ENCODE data around the gene HSD11B1L.
"Not testable (repeated sequence)": the region's sequence is repeated elsewhere in the genome, so short reads cannot be mapped to it uniquely, and the experiment has no call there.

Gene HSD11B1L

DNA sequence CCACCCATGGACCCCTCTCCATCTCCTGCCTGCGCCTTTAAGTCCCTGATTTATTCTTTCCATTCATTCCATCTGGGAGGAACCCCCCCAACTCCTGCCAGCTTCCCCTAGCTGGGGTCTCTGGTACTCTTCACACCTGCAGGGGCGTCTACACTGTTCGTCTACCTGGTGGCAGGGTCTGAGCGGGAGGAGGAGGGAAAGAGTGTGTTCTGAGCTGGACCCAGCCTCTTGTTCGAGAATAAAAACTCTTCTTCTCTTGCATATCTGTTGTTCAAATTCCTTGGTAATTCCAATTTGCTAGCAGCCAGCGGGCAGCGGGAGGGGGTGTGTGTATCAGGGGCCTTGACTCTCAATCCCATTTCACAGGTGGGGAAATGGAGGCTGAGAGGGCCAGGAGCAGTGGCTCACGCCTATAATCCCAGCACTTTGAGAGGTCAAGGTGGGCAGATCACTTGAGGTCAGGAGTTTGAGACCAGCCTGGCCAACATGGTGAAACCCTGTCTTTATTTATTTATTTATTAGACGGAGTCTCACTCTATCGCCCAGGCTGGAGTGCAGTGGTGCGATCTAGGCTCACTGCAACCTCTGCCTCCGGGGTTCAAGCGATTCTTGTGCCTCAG lies 7.5 kb downstream of the HSD11B1L start:
- DNase-seq, result not testable (repeated sequence)

DNA sequence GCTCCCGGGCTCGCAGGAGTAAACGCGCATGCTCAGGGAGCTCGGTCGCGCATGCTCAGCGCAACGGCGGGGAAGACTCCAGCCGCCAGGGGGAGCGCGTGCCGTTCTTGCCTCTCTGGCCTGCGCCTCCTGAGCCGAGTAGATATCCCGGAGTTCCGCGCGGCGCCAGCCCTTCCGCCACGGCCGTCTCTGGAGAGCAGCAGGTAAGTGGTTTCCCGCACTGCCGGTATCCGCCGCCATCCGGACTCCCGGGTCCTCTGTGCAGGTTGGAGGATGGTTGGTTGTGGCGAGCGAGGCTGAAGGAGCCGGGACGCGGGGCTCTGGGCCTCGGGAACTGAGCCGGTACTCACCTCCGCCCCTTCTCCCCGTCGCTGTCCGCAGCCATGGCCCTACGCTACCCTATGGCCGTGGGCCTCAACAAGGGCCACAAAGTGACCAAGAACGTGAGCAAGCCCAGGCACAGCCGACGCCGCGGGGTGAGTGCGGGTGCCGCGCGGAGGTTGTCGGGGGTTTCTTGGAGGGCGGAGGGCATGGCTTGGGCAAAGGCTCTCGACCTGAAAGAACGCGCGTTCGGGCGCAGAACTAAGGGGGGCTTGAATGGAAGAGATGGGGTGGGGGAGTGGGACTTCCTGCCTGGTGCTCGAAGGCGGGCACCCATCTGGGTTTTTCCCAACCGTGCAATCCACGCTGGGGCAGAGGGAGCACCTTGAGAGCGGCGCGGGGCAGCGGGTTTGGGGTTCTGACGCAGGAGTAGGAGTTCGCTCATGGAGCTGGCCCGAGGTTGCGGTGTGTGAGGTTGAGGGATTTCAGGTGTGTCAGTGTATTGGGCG lies 9.5 kb downstream of the HSD11B1L start, which contains the start of gene RPL36:
RPL36 (plus strand) TSS at position 171 of the 830 bp plus-strand sequence; CDS start at position 384, 213 bp downstream.
- peak; percentile 97 for DNase-seq

DNA sequence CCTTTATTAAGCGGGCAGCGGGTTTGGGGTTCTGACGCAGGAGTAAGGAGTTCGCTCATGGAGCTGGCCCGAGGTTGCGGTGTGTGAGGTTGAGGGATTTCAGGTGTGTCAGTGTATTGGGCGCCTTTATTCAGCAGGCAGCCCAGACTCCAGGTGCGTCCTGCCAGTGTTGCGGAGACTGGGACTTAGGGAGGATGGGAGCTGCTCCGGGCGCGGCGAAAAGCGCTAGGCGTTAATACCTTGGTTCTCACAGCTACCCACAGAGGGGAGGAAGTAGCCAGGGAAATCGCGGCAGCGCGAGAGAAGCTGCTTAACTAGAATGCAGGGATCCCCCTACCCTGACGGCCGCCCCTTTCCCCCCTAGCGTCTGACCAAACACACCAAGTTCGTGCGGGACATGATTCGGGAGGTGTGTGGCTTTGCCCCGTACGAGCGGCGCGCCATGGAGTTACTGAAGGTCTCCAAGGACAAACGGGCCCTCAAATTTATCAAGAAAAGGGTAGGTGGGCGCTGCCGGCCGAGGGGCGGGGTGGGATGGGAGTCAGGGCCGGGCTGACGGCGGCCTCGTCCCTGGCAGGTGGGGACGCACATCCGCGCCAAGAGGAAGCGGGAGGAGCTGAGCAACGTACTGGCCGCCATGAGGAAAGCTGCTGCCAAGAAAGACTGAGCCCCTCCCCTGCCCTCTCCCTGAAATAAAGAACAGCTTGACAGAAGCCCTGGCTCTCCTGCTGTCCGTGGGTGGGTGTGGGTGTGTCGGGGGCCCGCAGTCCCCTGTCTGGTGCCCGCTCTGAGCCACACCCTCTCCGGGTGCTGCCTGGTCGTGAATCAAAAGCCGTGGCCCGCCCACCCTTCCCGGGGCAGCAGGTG lies 10.4 kb downstream of the HSD11B1L start:
- no peak for DNase-seq

DNA sequence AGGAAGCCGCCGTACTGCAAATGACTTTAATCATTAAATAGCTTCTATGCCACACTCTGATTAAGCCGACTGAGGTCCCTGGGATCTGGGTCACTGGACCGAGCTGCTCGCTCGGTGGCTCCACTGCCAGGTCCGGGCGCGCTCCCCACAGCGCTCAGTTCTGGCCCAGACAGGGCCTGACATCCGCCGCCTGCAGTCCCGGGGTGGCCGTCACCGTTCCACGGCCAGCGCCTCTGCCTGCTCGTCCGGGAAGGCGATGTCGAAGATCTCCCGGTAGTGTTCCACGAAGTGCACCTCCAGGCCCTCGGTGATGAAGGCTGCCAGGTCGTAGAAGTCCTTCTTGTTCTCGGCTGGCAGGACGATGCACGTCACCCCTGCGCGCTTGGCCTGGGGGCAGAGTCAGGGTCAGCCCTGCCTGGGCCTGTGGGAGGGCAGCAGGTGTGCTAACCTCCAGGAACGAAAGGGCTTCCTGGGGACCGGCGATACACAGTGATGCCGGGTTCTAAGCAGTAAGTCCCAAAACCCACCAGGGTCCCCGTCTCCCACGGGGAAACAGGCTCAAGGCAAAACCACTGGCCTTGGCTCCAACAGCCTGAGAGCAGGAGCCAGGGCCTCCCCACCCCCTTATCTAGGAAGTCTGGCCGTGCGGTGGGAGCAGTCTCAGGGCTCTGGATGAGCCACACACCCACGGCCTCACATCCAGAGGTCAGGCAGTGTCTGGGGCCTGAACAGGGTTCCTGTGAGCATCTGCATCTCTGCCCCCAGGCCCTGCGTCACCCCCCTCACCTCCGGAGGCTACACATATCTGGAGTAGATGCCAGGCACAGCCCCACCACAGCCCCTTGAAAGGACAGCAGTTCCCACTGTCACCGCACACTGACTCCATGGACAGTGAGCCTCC lies 11.2 kb downstream of the HSD11B1L start:
- DNase-seq, result no peak

DNA sequence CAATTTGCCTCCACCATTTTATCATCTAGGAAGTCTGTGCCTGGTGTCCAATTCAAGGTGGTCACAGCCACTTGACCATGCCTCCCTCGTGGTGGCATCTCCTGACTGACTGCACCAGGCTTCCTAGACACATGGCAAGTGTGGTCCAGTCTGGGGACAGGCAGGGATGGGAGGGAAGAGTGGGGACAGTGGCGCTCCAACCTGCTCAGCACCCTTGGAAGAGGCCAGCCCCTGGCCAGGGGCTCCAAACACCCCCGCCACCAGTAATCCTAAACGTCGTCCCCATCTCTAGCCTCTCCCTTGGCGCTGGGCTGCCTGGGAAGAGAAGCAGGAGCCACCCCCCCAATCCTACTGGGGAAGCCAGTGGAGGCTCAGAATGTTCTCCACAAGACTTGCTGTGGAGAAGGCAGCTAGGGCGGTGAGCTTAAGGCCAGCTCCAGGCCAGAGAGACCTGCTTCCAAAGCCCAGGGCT lies 11.9 kb downstream of the HSD11B1L start:
- no peak for DNase-seq

DNA sequence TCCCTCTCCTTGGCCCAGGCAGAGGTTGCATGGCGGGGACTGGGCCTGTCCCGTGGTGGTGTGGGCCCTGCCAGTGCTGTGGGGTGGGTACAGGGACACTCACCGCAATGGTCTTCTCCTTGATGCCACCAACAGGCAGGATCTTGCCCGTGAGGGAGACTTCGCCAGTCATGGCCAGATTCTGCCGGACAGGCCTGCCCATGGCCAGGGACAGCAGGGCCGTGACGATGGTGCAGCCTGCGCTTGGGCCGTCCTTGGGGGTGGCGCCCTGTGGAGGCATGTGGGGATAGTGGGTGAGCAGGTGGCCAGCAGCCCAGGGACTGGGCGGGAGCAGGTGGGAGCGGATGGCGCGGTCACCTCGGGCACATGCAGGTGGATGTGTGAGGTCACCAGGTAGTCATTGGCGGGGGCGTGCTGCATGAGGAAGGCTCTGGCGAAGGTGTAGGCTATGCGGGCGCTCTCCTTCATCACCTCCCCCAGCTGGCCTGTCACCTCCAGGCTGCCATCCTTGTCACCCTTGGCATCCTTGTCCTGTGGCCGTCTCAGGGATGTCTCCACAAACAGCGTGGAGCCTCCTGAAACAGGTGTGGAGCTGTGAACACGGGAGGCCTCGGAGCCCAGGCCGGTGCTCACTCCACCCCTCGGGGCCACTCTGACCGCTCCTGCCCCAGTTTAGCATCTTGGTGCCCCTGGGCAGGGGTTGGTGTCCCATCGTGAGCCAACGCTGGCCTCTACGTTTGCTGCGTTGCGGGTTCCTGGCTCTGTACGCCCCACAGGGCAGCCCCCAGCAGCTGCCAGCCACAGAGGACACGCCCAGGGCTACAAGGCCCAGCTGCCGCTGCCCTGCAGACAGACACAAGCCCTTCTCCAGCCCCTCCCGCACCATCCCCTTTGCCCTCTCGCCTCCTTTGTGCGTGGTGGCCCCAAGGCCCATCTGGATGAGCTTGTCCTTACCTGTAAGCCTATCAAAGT lies 12.7 kb downstream of the HSD11B1L start:
- DNase-seq, result no peak

DNA sequence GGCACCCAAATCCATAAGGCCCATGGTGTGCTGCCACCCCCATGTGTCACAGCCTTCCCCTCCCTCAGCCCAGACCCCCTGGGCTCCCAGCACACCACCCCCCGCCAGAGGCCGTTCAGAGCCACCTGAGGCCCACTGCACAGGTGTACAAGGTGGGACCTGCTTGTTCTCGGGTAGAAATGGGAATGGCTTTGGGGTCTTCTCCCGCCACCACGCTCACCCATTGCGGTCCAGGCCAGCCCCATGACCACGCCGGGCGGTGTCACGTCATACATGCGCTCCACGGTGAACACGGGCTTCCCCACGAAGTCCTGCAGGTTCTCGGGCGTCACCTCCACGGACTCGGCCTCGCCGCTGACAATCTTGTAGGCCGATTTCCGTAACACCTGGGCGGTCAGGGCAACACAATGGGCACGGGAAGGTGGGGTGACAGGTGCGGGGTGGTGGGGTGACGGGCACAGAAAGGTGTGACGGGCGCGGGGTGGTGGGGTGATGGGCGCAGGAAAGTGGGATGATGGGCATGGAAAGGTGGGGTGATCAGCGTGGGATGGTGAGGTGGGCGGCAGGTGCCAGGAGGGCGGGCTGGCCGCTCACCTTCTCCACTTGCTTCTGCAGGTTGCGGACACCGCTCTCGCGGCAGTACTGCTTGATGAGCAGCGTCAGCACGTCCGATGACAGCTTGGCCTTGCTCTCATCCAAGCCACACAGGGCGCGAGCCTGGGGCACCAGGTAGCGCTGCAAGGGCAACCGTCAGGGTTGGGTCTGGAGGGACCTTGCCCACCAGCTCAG lies 13.5 kb downstream of the HSD11B1L start:
- DNase-seq, result no peak

DNA sequence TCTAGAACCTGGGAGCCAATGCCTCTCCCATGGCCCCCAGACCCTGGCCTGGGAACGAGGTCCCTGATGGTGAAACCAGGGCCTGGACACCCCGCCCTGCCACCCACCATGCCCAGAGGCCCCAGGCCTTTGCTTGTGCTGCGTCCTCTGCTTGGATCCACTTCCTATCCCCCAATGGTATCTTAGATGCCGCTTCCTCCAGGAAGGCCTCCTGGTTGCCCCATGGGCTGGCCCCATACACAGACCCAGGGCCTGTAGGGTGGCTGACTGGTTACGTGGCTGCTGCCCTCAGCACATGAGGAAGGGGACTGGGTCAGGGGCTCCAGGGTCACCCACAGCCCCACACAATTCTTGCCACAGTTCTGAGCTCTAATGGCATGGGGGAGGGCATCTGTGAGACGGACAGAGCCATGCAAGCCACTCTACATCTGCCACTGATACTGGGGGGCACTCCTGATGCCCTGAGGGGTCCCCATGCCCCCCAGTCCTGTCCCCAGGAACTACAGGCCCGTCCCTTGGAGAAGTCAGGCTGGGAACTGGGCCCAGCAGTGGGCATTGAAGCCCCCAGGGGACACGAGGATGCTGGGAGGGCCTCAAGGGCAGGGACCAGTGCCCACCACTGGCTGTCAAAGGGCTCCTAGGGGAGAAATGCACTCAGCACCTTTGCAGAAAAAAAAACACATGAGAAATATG lies 14.3 kb downstream of the HSD11B1L start:
- no peak for DNase-seq

DNA sequence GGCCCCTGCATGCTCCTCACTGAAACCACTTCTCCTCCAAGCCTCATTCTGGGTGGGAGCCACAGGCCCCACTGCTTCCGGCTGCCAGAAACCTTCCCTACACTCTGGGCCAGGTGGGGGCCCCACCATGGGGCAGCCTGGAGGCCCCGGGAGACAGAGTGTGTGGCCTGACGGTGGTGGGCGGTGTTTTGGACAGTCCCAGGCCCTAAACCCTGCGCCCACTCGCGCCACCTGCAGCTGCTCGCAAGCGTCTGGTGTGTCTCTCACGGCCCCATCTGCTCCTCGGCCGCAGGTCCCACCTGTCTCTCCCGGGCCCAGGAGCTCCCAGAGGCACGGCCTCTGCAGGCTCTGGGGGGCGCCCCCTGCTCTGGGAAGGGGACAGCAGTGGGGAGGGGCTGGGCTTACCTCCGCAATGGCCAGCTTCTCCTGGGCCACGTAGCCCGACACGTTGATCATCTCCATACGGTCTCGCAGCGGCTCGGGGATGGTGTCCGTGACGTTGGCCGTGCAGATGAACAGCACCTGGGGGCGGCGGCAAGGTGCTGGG lies 14.9 kb downstream of the HSD11B1L start:
- no peak for DNase-seq

DNA sequence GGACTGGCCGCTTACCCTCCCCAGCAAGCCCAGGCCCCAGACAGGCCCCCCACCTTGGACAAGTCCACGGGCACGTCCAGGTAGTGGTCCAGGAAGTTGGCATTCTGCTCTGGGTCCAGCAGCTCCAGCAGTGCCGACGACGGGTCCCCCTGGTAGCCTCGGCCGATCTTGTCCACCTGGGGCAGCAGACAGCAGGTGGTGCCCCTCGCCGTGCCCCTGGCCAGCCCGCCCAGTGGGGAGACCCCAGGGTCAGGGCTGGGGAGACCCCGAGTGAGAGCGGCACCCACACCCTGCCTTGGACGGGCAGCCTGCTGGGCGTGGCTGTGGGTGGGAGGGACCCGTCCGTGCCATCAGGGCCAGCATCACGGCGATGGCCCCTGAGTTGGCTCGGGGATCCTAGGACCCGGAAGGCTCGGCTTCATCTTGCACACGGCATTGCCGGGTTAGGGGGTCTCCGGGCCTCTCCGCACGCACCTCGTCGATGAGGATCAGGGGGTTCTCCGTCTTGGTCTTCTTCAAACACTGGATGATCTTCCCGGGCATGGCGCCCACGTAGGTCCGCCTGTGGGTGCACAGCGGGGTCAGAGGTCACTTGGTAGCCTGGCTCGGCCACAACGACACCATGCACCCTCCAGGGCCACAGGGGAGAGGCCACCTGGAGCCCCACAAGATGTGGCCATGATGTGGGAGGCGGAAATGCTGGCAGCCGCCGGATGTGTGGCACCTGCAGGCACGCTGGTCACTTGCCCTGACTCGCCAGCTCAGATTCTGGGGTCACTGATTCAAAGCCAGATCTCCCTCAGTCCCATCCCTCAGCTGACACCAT lies 15.6 kb downstream of the HSD11B1L start:
- DNase-seq, result no peak

DNA sequence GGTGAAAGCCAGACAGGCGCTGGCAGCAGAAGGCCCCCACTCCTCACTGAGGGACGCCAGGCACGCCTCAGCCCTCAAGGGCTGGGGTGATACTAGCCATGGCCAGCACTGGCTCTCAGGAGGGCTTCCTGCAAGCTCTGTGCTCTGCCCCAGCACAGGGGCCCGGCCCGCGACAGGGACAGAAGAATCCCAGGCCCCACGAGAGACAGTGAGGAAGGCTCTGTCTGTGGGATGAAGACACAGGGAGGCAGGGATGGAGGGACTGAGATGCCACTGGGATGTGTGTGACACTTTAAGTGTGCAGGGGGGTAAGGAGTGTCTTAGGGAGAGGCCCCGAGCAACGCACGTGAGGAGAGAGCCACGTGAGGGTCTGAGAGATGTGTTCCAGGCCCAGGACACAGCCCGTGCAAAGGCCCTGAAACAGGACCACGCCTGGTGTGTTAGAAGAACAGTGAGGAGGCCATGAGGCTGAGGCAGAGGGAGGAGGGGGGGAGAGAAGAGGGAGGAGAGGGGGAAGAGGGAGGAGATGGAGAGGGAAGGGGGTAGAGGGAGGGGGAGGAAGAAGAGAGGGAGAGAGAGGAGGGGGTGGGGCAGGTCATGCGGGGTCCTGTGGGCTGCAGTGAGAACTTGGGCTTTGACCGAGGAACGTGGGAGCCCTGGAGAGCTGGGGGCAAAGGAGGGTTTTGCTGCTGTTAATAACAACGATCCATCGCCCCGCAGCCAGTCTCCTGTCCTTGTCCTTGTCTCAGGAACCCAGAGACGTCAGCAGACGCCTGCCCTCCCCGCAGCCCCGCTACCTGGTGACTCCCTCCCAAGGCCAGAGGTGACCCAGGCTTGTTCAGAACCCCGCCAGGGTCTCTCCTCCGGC lies 16.4 kb downstream of the HSD11B1L start:
- no peak for DNase-seq

DNA sequence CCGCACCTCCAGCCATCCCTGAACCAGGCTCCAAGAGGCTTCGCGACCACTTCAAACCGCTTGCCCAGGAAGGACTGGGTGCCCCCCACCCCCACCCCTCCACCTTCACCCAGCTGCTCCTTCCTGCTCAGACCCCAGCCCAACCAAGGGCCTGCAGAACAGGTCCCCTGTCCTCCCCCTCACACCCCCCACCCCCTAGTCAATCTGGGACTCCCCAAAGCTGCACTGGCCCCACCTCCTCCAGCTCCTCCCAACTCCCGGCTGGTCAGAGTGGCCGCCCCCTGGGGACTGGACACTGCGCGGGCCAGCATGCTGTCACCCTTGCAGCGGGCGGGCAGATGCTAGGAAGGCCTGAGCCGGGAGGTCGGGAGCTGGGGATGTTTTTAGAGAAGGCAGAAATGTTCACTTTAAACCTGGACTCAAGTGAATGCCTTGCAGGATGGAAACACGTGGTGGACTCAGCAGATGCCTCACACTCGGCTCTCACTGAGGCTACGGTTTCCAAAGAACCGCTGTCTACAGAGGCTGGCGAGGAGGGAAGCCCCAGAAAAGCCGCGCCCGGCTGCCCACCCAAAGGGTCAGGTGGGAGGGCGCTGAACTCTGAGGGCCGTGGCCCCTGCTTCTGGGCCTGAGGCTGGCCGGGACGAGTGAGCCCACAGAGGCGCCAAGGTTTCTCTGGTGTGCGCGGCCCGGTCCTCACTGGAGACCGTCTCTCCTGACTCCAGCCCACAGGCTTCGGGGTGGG lies 17.2 kb downstream of the HSD11B1L start:
- no peak for DNase-seq

DNA sequence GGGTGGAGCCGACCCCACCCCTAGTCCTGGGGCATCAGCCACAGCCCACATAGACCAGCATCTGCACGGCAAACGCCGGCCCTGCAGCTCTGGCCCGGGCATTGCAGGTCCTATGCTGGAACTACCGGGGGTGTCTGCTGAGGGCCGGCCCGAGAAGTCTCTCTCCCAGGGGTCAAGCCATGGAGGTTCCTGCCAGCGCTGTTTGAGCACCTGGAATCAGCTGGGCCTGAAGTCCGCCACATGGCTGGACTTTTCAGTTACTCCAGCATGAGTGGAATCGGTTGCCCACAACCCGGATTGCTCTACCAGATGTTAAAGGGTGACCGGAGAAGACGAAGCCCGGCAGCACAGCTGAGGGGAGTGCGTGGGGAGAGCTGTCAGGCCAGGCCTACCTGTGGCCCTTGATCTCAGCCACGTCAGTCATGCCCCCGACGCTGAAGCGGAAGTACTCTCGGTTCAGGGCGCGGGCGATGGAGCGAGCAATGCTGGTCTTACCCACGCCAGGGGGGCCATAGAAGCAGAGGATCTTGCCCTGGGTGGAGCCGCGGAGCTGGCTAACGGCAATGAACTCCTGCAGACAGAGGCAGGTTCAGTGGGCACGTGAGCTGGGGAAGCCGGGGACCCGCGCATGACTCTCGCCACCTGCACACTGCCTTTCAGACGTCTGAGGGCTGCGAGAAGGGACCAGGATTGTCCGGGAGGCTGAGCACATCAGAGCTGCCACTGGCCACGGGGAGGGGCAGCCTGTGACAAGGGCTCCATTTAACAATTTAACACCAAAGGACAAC lies 18.0 kb downstream of the HSD11B1L start:
- no peak for DNase-seq

DNA sequence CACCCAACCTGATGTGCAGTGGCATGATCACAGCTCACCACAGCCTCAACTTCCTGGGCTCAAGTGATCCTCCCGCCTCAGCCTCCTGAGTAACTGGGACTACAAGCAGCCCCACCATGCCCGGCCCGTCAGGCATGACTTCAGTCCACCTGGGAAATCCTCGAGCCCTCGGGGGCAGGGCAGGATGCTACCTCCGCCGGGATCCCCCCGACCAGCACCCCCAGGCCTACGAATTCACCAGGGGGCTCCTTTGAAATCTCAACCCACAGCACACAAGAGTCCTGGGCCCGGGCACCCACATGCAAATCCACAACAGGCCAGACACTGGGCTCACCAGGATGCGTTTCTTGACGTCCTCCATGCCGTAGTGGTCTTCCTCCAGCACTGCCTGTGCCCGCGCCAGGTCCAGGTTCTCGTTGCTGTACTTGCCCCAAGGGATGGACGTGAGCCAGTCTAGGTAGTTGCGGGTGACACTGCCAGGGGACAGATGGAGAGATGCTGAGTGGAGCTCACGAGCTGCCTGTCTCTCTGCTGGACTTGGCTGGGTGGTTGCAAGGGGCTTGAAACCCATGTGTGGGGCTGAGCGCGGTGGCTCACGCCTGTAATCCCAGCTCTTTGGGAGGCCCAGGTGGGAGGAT lies 19.7 kb downstream of the HSD11B1L start:
- no peak for DNase-seq

DNA sequence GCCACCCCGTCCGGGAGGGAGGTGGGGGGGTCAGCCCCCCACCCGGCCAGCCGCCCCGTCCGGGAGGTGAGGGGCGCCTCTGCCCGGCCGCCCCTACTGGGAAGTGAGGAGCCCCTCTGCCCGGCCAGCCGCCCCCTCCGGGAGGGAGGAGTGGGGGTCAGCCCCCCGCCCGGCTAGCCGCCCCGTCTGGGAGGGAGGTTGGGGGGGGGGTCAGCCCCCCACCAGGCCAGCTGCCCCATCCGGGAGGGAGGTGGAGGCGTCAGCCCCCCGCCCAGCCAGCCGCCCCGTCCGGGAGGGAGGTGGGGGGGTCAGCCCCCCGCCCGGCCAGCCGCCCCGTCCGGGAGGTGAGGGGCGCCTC lies 21.2 kb downstream of the HSD11B1L start:
- DNase-seq, result not testable (repeated sequence)

Data from NCI-H345 (cell line).